ENCODE data around the gene RAPGEF4. TPM values are rescaled to one million over a fixed set of nuclear protein-coding genes. Genes with fewer than 3 reads are reported as not detected.

Gene RAPGEF4
- total RNA-seq, 1 experiment from 2014 or later = 1.4 TPM

DNA sequence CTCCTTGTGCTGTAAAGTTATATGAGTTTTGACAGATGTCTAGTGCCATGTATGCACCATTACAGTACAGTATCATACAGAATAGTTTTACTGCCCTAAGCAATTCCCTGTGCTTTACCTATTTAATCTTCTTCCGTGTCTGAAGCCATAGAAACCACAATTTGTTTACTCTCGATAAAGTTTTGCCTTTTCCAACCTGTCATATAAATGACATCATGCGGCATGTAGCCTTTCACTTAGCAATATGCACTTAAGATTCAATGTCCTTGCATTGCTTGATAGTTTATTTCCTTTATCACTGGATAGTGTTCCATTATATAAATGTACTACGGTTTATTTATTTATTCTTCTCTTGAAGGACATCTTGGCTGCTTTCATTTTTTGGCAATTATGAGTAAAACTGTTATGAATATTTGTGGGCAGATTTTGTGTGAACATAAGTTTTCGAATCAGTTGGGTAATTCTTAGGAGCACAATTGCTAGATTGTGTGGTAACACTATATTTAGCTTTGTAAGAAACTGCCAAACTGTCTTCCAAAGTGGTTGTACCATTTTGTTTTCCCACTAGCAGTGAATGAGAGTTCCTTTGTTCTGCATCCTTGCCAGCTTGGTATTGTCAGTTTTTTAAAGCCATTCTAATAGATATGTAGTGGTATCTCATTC, 203.2 kb downstream of the RAPGEF4 start:
- no CpG with 5 or more reads among the region's 5 CpGs for WGBS (ENCODE audit: extremely low coverage, insufficient read length, low lambda C conversion rate)
- H3K79me1 ChIP-seq (ENCODE audit: insufficient read depth, low read depth, low read length, poor library complexity, severe bottlenecking) = no peaks in the 10 kb centered on the region

More for the DNA sequence above, 203.2 kb downstream of the RAPGEF4 start:
- no peak overlapping the region for H4K5ac ChIP-seq (ENCODE audit: insufficient read length, low read depth, low read length)
- no peak for DNase-seq
- no peak overlapping the region for H2BK20ac ChIP-seq (ENCODE audit: low read depth, low read length, poor library complexity, severe bottlenecking)
- no peaks in the 10 kb centered on the region for H4K20me1 ChIP-seq (ENCODE audit: control insufficient read depth, insufficient read depth, insufficient read length)
- Mint-ChIP-seq H3K27ac (no peak overlapping the region), H3K9me3 (no peaks in the 10 kb centered on the region; a peak in 2 of 5 replicates), H3K4me3 (no peak overlapping the region), H3K4me1 (peaks cover 0 to 4% of the 10 kb centered on the region in 2 experiments; a peak in 3 of 4 replicates), H3K36me3 (ENCODE audit: insufficient read depth in 1 of 3, low read depth in 3 of 3) (no peaks in the 10 kb centered on the region), H3K27me3 (ENCODE audit: low read depth) (peaks cover 2% of the 10 kb centered on the region; the same call in 1 of the 2 replicates)
- no peak overlapping the region for H3K18ac ChIP-seq (ENCODE audit: insufficient read length, low read depth, low read length)
- H3K4me2 ChIP-seq (ENCODE audit: insufficient read depth, insufficient read length, low read length) = no peak overlapping the region
- H3K9ac ChIP-seq (ENCODE audit: extremely low read depth, insufficient read length, low read length) = no peak overlapping the region
- H2BK5ac ChIP-seq (ENCODE audit: insufficient read length, low read length) = no peak overlapping the region
- no peaks in the 10 kb centered on the region for H3K79me2 ChIP-seq (ENCODE audit: insufficient read depth, low read length)
- TF ChIP-seq, protein P1, sequence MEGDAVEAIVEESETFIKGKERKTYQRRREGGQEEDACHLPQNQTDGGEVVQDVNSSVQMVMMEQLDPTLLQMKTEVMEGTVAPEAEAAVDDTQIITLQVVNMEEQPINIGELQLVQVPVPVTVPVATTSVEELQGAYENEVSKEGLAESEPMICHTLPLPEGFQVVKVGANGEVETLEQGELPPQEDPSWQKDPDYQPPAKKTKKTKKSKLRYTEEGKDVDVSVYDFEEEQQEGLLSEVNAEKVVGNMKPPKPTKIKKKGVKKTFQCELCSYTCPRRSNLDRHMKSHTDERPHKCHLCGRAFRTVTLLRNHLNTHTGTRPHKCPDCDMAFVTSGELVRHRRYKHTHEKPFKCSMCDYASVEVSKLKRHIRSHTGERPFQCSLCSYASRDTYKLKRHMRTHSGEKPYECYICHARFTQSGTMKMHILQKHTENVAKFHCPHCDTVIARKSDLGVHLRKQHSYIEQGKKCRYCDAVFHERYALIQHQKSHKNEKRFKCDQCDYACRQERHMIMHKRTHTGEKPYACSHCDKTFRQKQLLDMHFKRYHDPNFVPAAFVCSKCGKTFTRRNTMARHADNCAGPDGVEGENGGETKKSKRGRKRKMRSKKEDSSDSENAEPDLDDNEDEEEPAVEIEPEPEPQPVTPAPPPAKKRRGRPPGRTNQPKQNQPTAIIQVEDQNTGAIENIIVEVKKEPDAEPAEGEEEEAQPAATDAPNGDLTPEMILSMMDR (conservative IDR thresholded peaks at IDR 0.05) = no peak
- H2BK15ac ChIP-seq (ENCODE audit: low read depth, low read length) = no peak overlapping the region
- no peak overlapping the region for H4K8ac ChIP-seq (replicated peaks; ENCODE audit: insufficient read length, low read depth, low read length)
- no peak overlapping the region for H2AK5ac ChIP-seq (ENCODE audit: insufficient read length, low read length)
- H3K27me3 ChIP-seq (ENCODE audit: insufficient read depth, low read length) = no peaks in the 10 kb centered on the region
- no peak overlapping the region for H3K27ac ChIP-seq (ENCODE audit: insufficient read length, low read depth, low read length)
- H2BK12ac ChIP-seq (ENCODE audit: insufficient read length, low read depth, low read length) = no peak overlapping the region
- no peaks in the 10 kb centered on the region for H3K4me1 ChIP-seq (ENCODE audit: insufficient read depth, low read length)
- no peak overlapping the region for H4K91ac ChIP-seq (ENCODE audit: insufficient read length, low read depth, low read length)
- H3K4ac ChIP-seq (ENCODE audit: low read depth, low read length) = no peak overlapping the region
- H2BK120ac ChIP-seq (ENCODE audit: low read depth, low read length, poor library complexity, severe bottlenecking) = no peak overlapping the region
- no peak overlapping the region for H3T11ph ChIP-seq (ENCODE audit: low read length)
- no peak overlapping the region for H3K23ac ChIP-seq (ENCODE audit: insufficient read length, low read depth, low read length)
- no peak overlapping the region for H2AFZ ChIP-seq (ENCODE audit: low read length)
- no peak overlapping the region for H3K56ac ChIP-seq (ENCODE audit: insufficient read length, low read depth, low read length)
- H3K23me2 ChIP-seq (ENCODE audit: insufficient read length, low read depth, low read length, poor library complexity, severe bottlenecking) = no peaks in the 10 kb centered on the region
- H3K14ac ChIP-seq (ENCODE audit: insufficient read depth, low read length) = no peak overlapping the region
- H3K9me3 ChIP-seq (ENCODE audit: control insufficient read depth, low read depth, low read length) = no peaks in the 10 kb centered on the region
